Kidney epithelial cell (primary cell): ENCODE data around the gene TYRO3. TPM values are rescaled to one million over a fixed set of nuclear protein-coding genes. Genes with fewer than 3 reads are reported as not detected.

Experiments
- DNase-seq: peaks from one replicate; pipeline ENCODE4 v3.0.0-alpha.2; 2010; ENCODE audit warnings: low read depth
- H3K27me3 ChIP-seq: 2 replicates; pipeline ENCODE4 v1.6.0; 2011; ENCODE audit warnings: low read length; ENCODE audit not compliant: control insufficient read depth, insufficient read depth
- H3K36me3 ChIP-seq: 2 replicates; pipeline ENCODE4 v1.5.1; 2011; ENCODE audit warnings: low read length; ENCODE audit not compliant: control insufficient read depth, insufficient read depth
- H3K4me3 ChIP-seq: 2 replicates; pipeline ENCODE4 v1.5.1; 2011; ENCODE audit warnings: low read depth, mild to moderate bottlenecking, control low read depth, low read length
- total RNA-seq: library from RNA; depleted of rRNA; stranded (reverse); fragments of >200 nt; gene quantifications from 2 replicates; pipeline ENCODE4 v1.2.3, GENCODE V29; 2015
- TF ChIP-seq, protein P1 (sequence below): IDR thresholded peaks from 2 replicates; pipeline ENCODE4 v1.5.1; 2011; ENCODE audit warnings: mild to moderate bottlenecking, moderate library complexity, low read length, control low read depth, inconsistent platforms; ENCODE audit not compliant: insufficient read depth, poor library complexity, severe bottlenecking

TYRO3 gene
- total RNA-seq, 1 donor from 2014 or later = 5.2 TPM

DNA sequence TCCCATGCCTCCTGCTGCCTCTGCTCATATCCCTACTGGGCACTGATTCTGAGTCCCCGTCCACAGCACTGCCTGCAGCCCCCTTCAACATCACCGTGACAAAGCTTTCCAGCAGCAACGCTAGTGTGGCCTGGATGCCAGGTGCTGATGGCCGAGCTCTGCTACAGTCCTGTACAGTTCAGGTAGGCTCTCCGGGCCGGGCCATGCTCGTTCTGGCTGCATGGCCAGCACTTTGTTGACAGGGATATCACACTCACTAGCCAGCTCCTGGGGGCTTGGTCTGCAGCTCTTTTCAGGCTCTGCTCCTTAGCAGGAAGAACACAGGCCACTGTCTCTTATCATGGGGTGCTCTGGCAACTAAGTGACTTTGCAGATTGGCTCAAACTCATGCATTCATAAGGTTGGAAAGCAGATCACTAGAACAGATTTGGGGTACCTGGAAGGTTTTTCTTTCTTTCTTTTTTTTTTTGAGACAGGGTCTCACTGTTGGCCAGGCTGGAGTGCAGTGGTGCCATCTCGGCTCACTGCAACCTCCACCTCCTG lies 6.0 kb downstream of the TYRO3 start:
- H3K4me3 ChIP-seq = no peak overlapping the region
- TF ChIP-seq, protein P1, sequence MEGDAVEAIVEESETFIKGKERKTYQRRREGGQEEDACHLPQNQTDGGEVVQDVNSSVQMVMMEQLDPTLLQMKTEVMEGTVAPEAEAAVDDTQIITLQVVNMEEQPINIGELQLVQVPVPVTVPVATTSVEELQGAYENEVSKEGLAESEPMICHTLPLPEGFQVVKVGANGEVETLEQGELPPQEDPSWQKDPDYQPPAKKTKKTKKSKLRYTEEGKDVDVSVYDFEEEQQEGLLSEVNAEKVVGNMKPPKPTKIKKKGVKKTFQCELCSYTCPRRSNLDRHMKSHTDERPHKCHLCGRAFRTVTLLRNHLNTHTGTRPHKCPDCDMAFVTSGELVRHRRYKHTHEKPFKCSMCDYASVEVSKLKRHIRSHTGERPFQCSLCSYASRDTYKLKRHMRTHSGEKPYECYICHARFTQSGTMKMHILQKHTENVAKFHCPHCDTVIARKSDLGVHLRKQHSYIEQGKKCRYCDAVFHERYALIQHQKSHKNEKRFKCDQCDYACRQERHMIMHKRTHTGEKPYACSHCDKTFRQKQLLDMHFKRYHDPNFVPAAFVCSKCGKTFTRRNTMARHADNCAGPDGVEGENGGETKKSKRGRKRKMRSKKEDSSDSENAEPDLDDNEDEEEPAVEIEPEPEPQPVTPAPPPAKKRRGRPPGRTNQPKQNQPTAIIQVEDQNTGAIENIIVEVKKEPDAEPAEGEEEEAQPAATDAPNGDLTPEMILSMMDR = no peak
- H3K36me3 ChIP-seq = no peaks in the 10 kb centered on the region
- H3K27me3 ChIP-seq = no peaks in the 10 kb centered on the region
- no peak for DNase-seq

DNA sequence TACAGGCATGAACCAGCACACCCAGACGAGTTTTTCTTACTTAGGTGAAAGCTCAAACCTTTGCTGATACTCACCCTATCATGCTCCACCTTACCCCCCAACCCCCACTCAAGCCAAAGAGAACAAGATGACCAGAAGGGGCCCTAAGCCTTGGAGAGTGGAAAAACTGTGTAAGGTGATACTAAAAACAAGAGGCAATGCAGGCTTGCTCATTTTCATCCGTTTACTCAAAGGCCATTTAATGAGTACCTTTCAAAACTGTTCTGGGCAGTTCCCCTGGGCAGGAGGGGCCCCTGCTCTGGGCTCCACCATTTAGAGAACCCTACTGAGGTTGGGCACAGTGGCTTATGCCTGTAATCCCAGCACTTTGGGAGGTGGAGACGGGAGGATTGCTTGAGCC lies 6.7 kb downstream of the TYRO3 start:
- Histone ChIP-seq H3K27me3 (no peaks in the 10 kb centered on the region), H3K36me3 (no peaks in the 10 kb centered on the region), H3K4me3 (no peak overlapping the region)
- TF ChIP-seq, protein P1 = no peak
- DNase-seq = no peak

DNA sequence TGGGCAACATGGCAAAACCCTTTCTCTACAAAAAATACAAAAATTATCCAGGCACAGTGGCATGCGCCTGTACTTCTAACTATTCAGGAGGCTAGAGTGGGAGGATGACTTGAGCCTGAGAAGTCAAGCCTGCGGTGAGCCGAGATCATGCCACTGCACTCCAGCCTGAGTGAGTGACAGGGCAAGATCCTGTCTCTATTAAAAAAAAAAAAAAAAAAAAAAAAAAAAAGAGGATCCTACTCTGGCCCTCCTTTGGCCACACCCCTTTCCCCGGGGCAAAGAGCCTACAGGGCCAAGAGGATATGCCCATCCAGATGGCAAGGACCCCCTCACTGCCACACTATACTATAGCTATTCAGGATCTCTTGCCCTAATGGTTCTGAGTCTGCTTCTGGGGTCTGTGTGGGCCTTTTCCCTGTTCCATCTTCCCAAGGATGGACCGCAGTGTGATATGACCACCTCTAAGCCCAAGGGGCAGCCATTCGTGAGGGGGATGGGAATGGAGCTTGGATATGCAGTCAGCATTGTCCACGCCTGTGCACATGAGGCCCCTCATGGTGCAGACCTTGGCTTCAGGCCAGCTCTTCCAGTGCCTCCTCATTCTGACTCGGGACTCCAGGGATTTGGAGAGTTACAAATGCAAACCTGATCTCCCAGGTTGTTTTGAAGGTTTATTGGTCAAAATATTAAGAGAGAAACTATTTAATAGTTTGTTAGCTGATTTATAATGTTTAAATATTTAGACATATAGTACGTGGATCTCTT lies 7.3 kb downstream of the TYRO3 start:
- no peaks in the 10 kb centered on the region for H3K27me3 ChIP-seq
- no peak overlapping the region for H3K4me3 ChIP-seq
- no peaks in the 10 kb centered on the region for H3K36me3 ChIP-seq
- TF ChIP-seq, protein P1 = no peak
- no peak for DNase-seq

DNA sequence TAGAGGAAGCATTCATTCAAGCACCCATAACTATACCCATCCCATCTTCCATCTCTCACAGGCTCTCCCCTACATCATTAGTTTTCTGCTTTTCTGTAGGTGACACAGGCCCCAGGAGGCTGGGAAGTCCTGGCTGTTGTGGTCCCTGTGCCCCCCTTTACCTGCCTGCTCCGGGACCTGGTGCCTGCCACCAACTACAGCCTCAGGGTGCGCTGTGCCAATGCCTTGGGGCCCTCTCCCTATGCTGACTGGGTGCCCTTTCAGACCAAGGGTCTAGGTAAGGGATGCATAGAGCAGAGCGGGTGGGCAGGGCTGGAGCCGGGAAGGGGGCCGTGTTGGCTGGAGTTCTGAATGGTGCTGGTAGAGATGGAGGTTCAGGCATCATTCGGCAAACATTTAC lies 8.2 kb downstream of the TYRO3 start:
- Histone ChIP-seq H3K36me3 (no peaks in the 10 kb centered on the region), H3K27me3 (no peaks in the 10 kb centered on the region), H3K4me3 (no peak overlapping the region)
- TF ChIP-seq, protein P1 = no peak
- no peak for DNase-seq

DNA sequence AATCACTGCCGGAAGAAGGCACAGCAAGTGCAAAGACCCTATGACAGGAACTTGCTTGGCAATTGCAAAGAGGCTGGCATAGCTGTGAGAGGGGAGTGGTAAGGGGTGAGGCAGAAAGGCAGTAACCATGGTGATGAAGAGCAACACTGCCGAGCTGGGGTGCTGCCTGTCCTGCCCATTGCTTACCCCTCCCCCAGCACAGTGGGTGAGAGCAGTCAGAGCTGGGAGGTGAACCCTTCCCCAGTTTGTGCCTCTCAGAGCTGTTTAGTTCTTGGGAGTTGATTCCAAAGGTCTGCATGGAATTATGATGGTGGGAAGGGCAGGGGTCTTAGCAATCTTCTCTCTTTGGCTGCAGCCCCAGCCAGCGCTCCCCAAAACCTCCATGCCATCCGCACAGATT lies 8.8 kb downstream of the TYRO3 start:
- TF ChIP-seq, protein P1 = no peak
- Histone ChIP-seq H3K4me3 (no peak overlapping the region), H3K27me3 (no peaks in the 10 kb centered on the region), H3K36me3 (no peaks in the 10 kb centered on the region)
- no peak for DNase-seq
